Activated T-cell treated with anti-CD3 and anti-CD28 coated beads, Interleukin-2, amount 50 U/mL, for 72 hours (primary cell): ENCODE measurements around the gene BORCS5. TPM values are rescaled to one million over a fixed set of nuclear protein-coding genes. Genes with fewer than 3 reads are reported as not detected.
A peak's percentile ranks its signal among the peaks of the same experiment; 100 is the strongest.
"Not testable (repeated sequence)": the region's sequence is repeated elsewhere in the genome, so short reads cannot be mapped to it uniquely, and the experiment has no call there.

Source experiments
- ATAC-seq, 2 donors: fragments of 150-1000 bp; cut with Tn5 transposase; replicated peaks in 1 of 2; 2 replicates each; pipeline ENCODE4 v1.10.0; 2021; ENCODE audit warnings: moderate library complexity in 2 of 2, mild to moderate bottlenecking in 1 of 2
- DNase-seq, 2 donors: peaks; one replicate each; pipeline ENCODE4 v3.0.0; 2021 to 2022; ENCODE audit warnings: mixed read lengths in 1 of 2
- H3K27ac Mint-ChIP-seq: one replicate; pipeline ENCODE4 v1.8.0; 2022; ENCODE audit warnings: mild to moderate bottlenecking, moderate library complexity, mixed read lengths
- H3K27me3 Mint-ChIP-seq: one replicate; pipeline ENCODE4 v1.8.0; 2022; ENCODE audit warnings: low read depth, mixed read lengths
- H3K36me3 Mint-ChIP-seq, 2 donors: one replicate each; pipeline ENCODE4 v1.8.0; 2022; ENCODE audit warnings: mixed read lengths in 2 of 2, mild to moderate bottlenecking in 1 of 2; ENCODE audit not compliant: insufficient read depth in 2 of 2
- H3K4me1 Mint-ChIP-seq: one replicate; pipeline ENCODE4 v1.8.0; 2022; ENCODE audit warnings: low read depth, mixed read lengths
- H3K4me3 Mint-ChIP-seq, 2 donors: one replicate each; pipeline ENCODE4 v1.8.0; 2022; ENCODE audit warnings: mild to moderate bottlenecking in 2 of 2, mixed read lengths in 2 of 2, moderate library complexity in 2 of 2
- H3K9me3 Mint-ChIP-seq, 2 donors: one replicate each; pipeline ENCODE4 v1.8.0; 2022; ENCODE audit warnings: mixed read lengths in 2 of 2
- total RNA-seq, 2 donors: library from RNA; stranded (reverse); gene quantifications; one replicate each; pipeline ENCODE4 v1.2.3, GENCODE V29; 2022

The BORCS5 gene
- total RNA-seq, 2 donors from 2014 or later = 37.7 to 44.9 TPM

- no peaks in the 10 kb centered on the region for H3K27me3 Mint-ChIP-seq
- no peaks in the 10 kb centered on the region for H3K9me3 Mint-ChIP-seq
- peaks cover 43% of the 10 kb centered on the region for H3K4me1 Mint-ChIP-seq
- H3K36me3 Mint-ChIP-seq = no peaks in the 10 kb centered on the region
- H3K4me3 Mint-ChIP-seq = no peak overlapping the region
- ATAC-seq (peak in 1 of 2 donors; percentile 52), DNase-seq (no peak)
- no peak overlapping the region for H3K27ac Mint-ChIP-seq
These were observed 20.8 kb upstream of the BORCS5 start for GRCh38 chr12:12336049-12336411.

DNA sequence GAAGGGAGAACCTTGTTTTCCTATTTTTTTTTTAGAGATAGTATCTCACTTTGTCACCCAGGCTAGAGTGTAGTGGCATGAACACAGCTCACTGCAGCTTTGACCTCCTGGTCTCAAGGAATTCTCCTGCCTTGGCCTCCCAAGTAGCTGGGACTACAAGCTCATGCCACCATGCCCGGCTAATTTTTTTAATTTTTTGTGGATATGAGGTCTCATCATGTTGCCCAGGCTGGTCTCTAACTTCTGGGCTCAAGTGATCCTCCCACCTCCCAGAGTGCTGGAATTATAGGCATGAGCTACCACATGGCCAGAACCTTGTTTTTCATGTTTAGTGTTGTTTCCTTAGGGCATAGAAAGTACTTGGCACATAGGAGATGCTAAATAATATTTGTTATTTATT, 20.4 kb upstream of the BORCS5 start:
- H3K27me3 Mint-ChIP-seq = no peaks in the 10 kb centered on the region
- no peak overlapping the region for H3K27ac Mint-ChIP-seq
- ATAC-seq (no peak), DNase-seq (no peak)
- no peaks in the 10 kb centered on the region for H3K9me3 Mint-ChIP-seq
- no peak overlapping the region for H3K4me3 Mint-ChIP-seq
- no peaks in the 10 kb centered on the region for H3K36me3 Mint-ChIP-seq
- H3K4me1 Mint-ChIP-seq = peaks cover 39% of the 10 kb centered on the region

- no peaks in the 10 kb centered on the region for H3K36me3 Mint-ChIP-seq
- H3K4me3 Mint-ChIP-seq = no peak overlapping the region
- H3K27me3 Mint-ChIP-seq = no peaks in the 10 kb centered on the region
- ATAC-seq (no peak), DNase-seq (no peak)
- no peaks in the 10 kb centered on the region for H3K9me3 Mint-ChIP-seq
- no peak overlapping the region for H3K27ac Mint-ChIP-seq
- peaks cover 34% of the 10 kb centered on the region for H3K4me1 Mint-ChIP-seq
These were observed 18.2 kb upstream of the BORCS5 start for GRCh38 chr12:12338527-12339168.

DNA sequence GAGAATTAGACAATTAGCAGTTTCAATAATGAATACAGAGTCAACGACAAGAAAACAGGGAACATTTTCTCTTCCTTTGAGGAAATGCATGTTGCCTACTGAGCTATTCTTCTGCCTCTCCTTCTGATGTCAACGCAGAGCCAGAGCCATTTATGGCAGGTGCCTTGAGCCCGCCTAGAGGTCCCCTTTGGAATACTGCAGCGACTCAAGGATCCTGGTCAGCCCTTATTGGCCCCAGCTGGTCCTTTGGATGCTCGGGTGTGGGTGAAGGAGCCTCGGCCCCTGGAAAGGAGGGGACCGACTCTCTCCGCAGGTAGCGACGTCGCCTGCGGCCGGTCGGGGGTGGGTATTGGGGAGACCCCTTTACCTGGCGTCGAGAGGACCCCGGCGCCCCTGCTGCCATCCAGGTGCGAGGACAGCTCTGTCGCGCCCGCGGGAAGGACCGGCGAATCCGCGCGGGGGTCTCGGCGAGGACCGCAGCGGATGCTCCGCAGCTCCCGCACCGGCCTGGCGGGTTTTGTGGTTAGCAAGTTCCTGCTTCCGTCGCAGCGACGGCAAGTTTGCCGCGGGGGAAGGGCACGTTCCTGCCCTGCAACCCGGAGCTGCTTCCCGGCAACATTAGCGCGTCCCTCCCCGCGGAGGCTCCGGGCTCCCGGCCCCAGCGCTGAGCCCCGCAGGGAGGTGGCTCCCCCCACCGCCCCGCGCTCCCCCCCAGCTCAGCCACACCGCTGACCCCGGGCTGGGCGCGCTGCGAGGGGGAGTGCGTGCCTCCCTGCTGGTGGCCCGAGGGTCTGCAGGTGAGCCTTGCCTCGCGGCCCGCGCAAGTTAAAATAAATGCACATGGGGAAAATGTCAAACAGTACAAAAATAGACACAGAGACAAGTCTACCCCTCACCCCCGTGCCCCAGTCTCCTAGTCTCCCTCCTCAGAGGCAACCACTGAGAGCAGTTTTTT, 6.9 kb upstream of the BORCS5 start, which contains the start of gene MANSC1:
TSS of gene MANSC1 (minus strand) at position 532 of the 955 bp plus-strand sequence. CDS start 6,928 bp downstream, outside the sequence.
- H3K27ac Mint-ChIP-seq = no peak within 1 kb of the TSS
- H3K4me3 Mint-ChIP-seq = peak within 1 kb of the TSS; percentile 72 to 75
- ATAC-seq = peak; percentile 85 to 92
- H3K4me1 Mint-ChIP-seq = peaks cover 32% of the 10 kb centered on the region
- H3K27me3 Mint-ChIP-seq = no peaks in the 10 kb centered on the region
- no peaks in the 10 kb centered on the region for H3K36me3 Mint-ChIP-seq
- H3K9me3 Mint-ChIP-seq = peaks cover 0 to 3% of the 10 kb centered on the region in 2 donors
- peak; percentile 58 to 60 for DNase-seq

DNA sequence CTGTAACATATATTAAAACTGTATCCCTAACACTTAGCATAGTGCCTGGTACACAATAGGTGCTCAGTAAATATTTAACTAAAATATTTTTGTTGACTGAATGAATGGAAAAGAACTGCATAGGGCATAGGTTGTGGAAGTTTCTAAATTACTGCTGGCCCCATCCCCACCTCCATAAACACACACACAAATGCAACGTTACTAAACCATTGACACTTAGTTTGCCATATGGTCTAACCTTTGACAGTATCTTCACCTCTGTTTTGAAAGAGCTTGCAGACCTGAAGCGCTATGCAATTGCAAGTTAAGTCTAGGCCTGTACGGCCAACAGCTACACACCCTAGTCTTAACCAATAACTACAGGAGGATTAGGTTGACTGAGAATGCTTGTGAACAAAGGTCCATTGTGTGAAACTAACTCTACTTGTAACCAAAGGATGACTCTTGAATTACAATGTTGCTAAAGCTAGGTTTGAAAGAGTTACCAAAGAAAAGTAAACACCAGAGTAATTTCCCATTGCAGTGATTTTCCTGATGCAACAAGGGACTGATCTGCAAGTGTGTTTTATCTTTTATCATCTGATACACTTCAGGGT, 5.9 kb upstream of the BORCS5 start:
- ATAC-seq (no peak), DNase-seq (no peak)
- Mint-ChIP-seq H3K4me1 (peaks cover 38% of the 10 kb centered on the region), H3K9me3 (peaks cover 0 to 3% of the 10 kb centered on the region in 2 donors), H3K27me3 (no peaks in the 10 kb centered on the region), H3K36me3 (no peaks in the 10 kb centered on the region), H3K4me3 (peak overlapping the region; percentile 72 to 75), H3K27ac (no peak overlapping the region)

DNA sequence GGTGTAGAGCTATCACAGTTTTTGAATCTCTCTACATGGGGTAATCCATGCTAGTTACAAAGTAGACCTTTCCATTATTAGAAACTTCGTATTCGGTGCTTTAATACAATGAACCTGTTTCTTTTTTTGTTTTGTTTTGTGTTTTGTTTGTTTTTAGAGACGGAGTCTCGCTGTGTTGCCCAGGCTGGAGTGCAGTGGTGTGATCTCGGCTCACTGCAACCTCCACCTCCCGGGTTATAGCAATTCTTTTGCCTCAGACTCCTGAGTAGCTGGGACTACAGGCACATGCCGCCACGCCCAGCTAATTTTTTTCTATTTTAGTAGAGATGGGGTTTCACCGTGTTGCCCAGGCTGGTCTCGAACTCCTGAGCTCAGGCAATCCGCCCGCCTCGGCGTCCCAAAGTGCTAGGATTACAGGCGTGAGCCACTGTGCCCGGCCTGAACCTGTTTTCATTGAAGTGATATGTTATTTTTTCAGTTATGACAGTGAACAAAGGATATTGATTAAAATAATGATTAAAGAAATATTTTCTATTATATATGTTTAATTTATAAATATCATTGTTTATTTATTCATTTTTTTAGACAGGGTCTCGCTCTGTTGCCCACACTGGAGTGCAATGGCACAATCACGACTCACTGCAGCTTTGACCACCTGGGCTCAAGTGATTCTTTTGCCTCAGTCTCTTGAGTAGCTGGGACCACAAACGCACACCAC, 5.3 kb upstream of the BORCS5 start:
- not testable (repeated sequence) for DNase-seq, ATAC-seq, H3K9me3 Mint-ChIP-seq, H3K27me3 Mint-ChIP-seq, H3K27ac Mint-ChIP-seq, H3K36me3 Mint-ChIP-seq, H3K4me3 Mint-ChIP-seq
- H3K4me1 Mint-ChIP-seq = peaks cover 45% of the 10 kb centered on the region

GRCh38 chr12:12353276-12353675, 3.6 kb upstream of the BORCS5 start:
- DNase-seq (no peak), ATAC-seq (no peak)
- peak overlapping the region; percentile 61 for H3K27ac Mint-ChIP-seq
- H3K36me3 Mint-ChIP-seq = peaks cover 2 to 3% of the 10 kb centered on the region in 2 donors
- peaks cover 51% of the 10 kb centered on the region for H3K4me1 Mint-ChIP-seq
- H3K27me3 Mint-ChIP-seq = no peaks in the 10 kb centered on the region
- H3K4me3 Mint-ChIP-seq = no peak overlapping the region
- H3K9me3 Mint-ChIP-seq = no peaks in the 10 kb centered on the region

GRCh38 chr12:12353807-12354206, 3.1 kb upstream of the BORCS5 start:
- no peak for ATAC-seq
- peaks cover 57% of the 10 kb centered on the region for H3K4me1 Mint-ChIP-seq
- H3K27me3 Mint-ChIP-seq = no peaks in the 10 kb centered on the region
- H3K27ac Mint-ChIP-seq = peak overlapping the region; percentile 61
- H3K4me3 Mint-ChIP-seq = no peak overlapping the region
- H3K9me3 Mint-ChIP-seq = no peaks in the 10 kb centered on the region
- H3K36me3 Mint-ChIP-seq = peaks cover 2 to 3% of the 10 kb centered on the region in 2 donors
- no peak for DNase-seq

DNA sequence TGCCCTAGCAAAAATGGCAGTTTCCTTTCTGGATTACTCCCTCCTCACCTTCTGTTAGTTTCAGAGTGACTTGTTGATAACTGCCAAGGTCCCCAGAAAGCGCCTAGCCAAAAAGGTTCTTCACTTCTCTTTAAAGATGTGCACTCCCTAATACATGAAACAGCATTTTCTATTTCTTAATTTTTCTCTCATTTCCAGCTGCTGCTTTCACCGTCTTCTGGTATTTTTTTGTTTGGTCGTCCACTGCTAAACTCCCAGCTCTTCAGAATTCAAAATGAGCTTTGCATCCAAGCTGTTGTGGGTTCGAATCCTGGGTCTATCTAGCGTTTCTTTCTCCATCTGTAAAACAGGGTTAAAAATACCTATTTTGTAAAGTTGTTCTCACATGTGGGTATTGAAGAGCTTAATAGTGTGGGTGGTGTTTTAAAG, 397 bp upstream of the BORCS5 start:
- H3K27me3 Mint-ChIP-seq = no peaks in the 10 kb centered on the region
- peaks cover 5 to 6% of the 10 kb centered on the region in 2 donors for H3K36me3 Mint-ChIP-seq
- peak overlapping the region; percentile 99 for H3K27ac Mint-ChIP-seq

GRCh38 chr12:12357719-12358461, 1.0 kb downstream of the BORCS5 start:
- DNase-seq = no peak
- ATAC-seq = no peak
- Mint-ChIP-seq H3K4me3 (peak overlapping the region; percentile 94 to 96), H3K4me1 (peaks cover 59% of the 10 kb centered on the region), H3K27ac (peak overlapping the region; percentile 99), H3K36me3 (peaks cover 6 to 11% of the 10 kb centered on the region in 2 donors), H3K9me3 (no peaks in the 10 kb centered on the region), H3K27me3 (no peaks in the 10 kb centered on the region)

More for the DNA sequence above, 397 bp upstream of the BORCS5 start:
- H3K4me1 Mint-ChIP-seq = peaks cover 54% of the 10 kb centered on the region
- no peaks in the 10 kb centered on the region for H3K9me3 Mint-ChIP-seq
- H3K4me3 Mint-ChIP-seq = peak overlapping the region; percentile 94 to 96
- ATAC-seq (no peak), DNase-seq (no peak)

DNA sequence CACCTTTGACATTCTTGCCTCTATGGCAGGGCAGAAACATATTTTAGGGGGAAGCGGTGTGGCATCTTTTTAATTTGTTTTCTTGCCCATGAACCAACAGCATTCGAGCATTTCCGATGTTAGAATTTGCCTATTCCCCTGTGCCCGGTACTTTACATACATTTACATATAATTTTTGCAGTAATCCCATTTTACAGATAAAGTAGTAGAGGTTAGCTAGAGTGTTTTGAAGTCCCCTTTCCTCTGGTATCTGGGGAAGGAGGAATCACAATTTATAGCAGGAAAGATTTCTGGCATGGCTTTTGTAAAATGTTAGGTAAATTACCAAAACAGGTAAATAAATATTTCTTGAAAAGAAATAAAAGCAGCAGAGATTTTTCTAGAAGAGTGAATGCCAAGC, 1.6 kb downstream of the BORCS5 start:
- ATAC-seq = no peak
- DNase-seq = no peak
- peak overlapping the region; percentile 99 for H3K27ac Mint-ChIP-seq
- peaks cover 6 to 11% of the 10 kb centered on the region in 2 donors for H3K36me3 Mint-ChIP-seq
- H3K4me3 Mint-ChIP-seq = peak overlapping the region; percentile 94 to 96
- H3K4me1 Mint-ChIP-seq = peaks cover 56% of the 10 kb centered on the region
- no peaks in the 10 kb centered on the region for H3K27me3 Mint-ChIP-seq
- H3K9me3 Mint-ChIP-seq = no peaks in the 10 kb centered on the region
